Prostate gland (tissue), 2 donors: ENCODE data around the gene HDAC6.

ENCODE experiments used
- POLR2A ChIP-seq: fragments of 450-650 bp; IDR thresholded peaks from one replicate; pipeline ENCODE4 v1.6.1; 2016; ENCODE audit warnings: antibody characterized with exemption, mild to moderate bottlenecking
- TF ChIP-seq, protein P1 (sequence below), 4 experiments: fragments of 200-600 bp in 2 of 4; fragments of 450-650 bp in 2 of 4; sonication (generic) in 2 of 4; IDR thresholded peaks; 1 replicate in 3 of 4; 2 replicates in 1 of 4; pipeline ENCODE4 v1.5.1; 2016 to 2019; ENCODE audit warnings: antibody characterized with exemption in 4 of 4, mild to moderate bottlenecking in 2 of 4, moderate library complexity in 2 of 4

DNA sequence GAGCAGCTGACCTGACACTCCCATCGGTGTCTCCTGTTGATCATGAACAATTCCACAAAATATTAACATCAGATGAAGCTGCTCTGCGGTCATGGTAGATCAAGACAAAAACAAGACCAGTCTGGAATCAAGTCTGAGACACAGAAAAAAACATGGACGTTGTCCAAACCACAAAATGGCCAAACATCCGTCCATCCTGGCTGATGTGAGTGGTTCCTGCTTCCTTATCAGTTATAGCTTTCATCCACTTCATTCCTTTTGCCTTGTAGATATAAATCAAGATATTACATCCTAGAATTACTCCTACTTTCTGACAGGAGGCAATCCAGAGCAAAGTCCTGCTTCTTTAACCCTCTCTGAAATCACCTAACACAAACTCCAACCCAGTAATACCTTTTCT is 62.3 kb downstream of the HDAC6 start:
- TF ChIP-seq, protein P1, sequence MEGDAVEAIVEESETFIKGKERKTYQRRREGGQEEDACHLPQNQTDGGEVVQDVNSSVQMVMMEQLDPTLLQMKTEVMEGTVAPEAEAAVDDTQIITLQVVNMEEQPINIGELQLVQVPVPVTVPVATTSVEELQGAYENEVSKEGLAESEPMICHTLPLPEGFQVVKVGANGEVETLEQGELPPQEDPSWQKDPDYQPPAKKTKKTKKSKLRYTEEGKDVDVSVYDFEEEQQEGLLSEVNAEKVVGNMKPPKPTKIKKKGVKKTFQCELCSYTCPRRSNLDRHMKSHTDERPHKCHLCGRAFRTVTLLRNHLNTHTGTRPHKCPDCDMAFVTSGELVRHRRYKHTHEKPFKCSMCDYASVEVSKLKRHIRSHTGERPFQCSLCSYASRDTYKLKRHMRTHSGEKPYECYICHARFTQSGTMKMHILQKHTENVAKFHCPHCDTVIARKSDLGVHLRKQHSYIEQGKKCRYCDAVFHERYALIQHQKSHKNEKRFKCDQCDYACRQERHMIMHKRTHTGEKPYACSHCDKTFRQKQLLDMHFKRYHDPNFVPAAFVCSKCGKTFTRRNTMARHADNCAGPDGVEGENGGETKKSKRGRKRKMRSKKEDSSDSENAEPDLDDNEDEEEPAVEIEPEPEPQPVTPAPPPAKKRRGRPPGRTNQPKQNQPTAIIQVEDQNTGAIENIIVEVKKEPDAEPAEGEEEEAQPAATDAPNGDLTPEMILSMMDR (IDR thresholded peaks at IDR 0.05), result no peak
- TF ChIP-seq POLR2A, result no peak
